T-helper 1 cell (primary cell): ENCODE data around the gene UBAP2.
A peak's percentile ranks its signal among the peaks of the same experiment; 100 is the strongest.

Experiments
- DNase-seq, 5 donors: peaks; one replicate each; pipeline ENCODE4 v3.0.0-alpha.2; 2012 to 2020
- total RNA-seq, 4 donors: gene quantifications; one replicate each; lab custom pipeline; 2026; lab: John Stamatoyannopoulos, UW

Gene UBAP2, protein sequence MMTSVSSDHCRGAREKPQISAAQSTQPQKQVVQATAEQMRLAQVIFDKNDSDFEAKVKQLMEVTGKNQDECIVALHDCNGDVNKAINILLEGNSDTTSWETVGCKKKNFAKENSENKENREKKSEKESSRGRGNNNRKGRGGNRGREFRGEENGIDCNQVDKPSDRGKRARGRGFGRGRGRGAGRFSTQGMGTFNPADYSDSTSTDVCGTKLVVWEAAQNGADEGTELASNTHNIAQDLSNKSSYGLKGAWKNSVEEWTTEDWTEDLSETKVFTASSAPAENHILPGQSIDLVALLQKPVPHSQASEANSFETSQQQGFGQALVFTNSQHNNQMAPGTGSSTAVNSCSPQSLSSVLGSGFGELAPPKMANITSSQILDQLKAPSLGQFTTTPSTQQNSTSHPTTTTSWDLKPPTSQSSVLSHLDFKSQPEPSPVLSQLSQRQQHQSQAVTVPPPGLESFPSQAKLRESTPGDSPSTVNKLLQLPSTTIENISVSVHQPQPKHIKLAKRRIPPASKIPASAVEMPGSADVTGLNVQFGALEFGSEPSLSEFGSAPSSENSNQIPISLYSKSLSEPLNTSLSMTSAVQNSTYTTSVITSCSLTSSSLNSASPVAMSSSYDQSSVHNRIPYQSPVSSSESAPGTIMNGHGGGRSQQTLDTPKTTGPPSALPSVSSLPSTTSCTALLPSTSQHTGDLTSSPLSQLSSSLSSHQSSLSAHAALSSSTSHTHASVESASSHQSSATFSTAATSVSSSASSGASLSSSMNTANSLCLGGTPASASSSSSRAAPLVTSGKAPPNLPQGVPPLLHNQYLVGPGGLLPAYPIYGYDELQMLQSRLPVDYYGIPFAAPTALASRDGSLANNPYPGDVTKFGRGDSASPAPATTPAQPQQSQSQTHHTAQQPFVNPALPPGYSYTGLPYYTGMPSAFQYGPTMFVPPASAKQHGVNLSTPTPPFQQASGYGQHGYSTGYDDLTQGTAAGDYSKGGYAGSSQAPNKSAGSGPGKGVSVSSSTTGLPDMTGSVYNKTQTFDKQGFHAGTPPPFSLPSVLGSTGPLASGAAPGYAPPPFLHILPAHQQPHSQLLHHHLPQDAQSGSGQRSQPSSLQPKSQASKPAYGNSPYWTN
- 52.2 to 67.7 (median 64.9) reads per million in 4 donors for total RNA-seq

DNA sequence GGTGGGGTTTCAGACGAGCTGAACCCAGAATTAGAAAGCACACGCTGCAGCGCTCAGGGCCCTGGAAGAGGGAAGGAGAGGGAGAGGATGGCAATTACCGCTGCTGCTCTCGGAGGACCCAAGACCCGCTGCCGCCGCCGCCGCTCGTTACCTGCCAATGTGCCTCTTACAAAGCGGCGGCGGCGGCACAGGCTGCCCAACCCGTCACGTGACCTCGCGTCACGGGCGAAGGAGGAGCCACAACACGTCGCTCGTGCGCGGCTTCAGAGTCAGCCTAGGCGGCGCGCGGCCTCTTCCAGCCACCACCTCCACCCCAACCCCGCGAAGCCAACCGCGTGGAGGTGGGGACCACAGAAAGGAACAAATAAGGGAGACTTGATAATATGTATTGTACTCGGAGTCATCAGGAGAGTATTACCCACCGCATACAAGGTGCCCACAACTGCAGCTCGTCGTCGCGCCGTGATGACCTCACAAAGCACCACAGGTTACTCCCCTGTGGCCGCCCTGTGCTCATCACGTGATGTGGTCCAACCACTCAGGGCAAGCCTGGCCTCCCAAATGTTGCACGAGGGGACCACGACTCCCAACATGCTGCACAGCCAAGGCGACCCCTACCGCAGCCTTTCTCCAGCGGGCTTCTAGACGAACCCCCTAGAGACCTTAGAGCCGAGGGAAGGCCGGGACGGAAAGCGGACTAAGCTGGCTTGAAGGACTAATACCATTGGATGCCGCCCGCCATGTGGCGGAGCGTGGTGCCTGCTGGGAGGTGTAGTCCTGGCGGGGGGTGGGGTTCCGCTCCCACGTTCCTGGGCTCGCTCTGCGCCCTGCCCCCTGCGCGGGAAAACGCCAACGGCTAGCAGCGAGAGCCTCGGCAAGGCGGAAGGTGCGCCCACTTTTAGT is at the start of gene UBAP2:
UBAP2 (minus strand) TSS at position 161 of the 903 bp plus-strand sequence. CDS start 31,739 bp downstream, outside the sequence.
- DNase-seq = peak; percentile 88 to 97 (median 95)

- DNase-seq = no peak
Observed at GRCh38 chr9:34098307-34098706, 49.6 kb upstream of the UBAP2 start.

DNA sequence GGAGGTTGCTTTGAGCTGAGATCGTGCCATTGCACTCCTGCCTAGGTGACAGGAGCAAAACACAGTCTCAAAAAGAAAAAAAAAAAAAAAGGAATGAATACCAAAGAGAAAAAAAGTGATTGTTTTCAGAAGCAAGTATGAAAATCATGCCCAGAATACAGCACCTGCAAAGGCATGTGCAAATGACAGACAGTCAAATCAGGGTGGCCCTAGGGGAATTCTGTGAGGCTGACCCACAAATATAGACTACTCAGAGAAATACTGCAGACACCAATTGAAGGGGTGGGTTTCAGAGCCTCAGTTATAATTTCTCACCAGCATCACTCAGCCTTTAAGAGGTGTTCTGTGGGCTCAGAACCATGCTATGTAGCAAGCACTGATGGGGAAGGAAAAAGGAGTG is 49.2 kb upstream of the UBAP2 start:
- no peak for DNase-seq

- no peak for DNase-seq
Observed at GRCh38 chr9:34096751-34097150, 48.1 kb upstream of the UBAP2 start.

DNA sequence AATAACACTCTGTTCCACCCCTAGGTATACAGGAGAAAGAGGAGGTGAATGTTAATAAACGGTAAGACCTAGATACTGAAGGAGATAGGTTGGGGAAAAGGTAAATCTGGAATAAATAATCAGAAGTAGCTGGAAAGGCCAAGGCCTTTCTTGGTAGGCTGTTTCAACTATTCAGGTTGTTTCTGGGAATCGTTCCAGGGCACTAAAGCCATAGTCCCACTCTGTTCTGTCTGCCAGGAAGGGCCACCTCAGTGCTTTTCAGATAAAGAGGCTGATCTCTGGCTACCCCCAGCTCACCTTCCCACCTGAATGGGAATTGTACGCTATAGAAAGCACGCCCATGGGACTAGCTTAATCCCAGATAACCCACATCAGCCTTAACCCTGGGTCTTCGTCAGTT is 44.9 kb upstream of the UBAP2 start:
- no peak for DNase-seq

DNA sequence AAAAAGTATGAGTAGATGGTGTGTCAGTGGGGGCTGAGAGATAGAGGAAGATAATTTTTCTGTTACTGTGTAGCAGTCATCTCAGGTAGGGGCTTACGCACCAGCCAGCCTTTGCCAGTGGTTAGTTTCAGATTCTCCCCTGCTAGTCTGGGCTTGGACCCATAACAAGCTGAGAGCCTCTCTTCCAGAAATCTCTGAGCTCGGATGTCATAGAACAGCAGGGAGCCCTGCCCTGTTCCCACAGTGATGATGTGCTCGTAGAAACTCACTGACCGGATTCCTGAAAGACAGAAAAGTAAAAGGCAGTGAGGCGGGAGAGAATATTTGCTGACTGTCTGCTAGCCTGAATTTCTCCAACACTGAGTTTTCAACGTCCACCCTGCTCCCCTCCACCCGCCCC is 40.6 kb upstream of the UBAP2 start:
- DNase-seq = no peak

DNA sequence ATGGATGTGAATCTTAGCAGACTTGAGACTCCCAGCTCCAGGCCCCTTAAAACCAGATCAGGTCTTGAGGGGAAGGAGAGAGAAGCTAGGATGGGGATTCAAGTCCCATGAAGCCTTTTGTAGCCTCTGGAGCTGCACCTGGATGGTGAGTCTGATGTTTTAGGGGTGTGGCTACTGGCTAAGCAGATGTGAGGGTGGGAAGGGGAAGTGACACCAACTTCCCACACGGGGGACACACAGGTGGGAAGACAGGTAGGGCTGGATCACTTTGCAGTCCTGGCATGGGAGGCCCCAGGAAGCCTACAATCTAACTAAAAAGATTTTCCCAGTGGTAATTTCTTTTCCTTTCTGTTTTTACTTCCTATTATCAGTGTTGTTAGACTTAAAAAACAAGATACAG is 38.7 kb upstream of the UBAP2 start:
- no peak for DNase-seq

DNA sequence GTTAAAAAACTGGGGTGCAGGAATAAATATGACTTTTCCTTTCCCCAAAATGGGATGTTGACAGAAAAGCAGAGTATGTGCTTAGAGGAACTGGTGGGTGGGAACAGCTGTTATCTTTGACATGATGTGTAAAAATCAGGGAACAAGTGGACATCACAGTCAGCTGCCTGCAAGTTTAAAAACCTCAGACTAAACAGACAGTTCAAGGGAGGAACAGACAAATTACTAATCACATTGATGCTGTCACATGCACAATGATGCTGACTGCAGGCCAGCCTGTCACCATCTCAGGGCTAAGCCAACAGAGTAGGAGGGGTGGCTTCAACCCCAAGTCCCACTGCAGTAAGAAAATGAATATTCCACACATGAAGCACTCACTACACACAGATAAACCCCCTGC is 38.2 kb upstream of the UBAP2 start:
- no peak for DNase-seq

- no peak for DNase-seq
Observed at GRCh38 chr9:34085581-34086500, 37.2 kb upstream of the UBAP2 start.

- DNase-seq = no peak
Observed at GRCh38 chr9:34084562-34084961, 35.9 kb upstream of the UBAP2 start.

DNA sequence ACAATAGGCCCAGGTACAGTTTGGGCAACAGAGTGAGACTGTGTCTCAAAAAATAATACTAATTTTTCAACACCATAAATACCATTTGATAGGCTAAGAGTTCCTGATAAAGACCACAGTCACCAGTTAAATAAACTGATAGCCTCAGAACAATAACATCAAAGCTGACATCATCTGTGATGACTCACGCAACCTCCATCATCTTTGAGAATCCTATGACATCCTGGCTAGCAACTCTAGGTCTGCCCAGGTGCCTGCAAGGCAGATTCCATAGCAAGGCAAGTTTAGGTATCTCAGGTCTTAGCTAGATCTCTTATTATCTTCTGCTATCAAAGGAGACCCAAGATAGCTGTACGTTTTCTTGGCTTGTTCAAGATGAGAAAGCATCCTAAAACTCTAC is 30.5 kb upstream of the UBAP2 start:
- DNase-seq = no peak

- DNase-seq = no peak
Observed at GRCh38 chr9:34072868-34073590, 24.3 kb upstream of the UBAP2 start.

- DNase-seq = no peak
Observed at GRCh38 chr9:34072410-34072809, 23.7 kb upstream of the UBAP2 start.

DNA sequence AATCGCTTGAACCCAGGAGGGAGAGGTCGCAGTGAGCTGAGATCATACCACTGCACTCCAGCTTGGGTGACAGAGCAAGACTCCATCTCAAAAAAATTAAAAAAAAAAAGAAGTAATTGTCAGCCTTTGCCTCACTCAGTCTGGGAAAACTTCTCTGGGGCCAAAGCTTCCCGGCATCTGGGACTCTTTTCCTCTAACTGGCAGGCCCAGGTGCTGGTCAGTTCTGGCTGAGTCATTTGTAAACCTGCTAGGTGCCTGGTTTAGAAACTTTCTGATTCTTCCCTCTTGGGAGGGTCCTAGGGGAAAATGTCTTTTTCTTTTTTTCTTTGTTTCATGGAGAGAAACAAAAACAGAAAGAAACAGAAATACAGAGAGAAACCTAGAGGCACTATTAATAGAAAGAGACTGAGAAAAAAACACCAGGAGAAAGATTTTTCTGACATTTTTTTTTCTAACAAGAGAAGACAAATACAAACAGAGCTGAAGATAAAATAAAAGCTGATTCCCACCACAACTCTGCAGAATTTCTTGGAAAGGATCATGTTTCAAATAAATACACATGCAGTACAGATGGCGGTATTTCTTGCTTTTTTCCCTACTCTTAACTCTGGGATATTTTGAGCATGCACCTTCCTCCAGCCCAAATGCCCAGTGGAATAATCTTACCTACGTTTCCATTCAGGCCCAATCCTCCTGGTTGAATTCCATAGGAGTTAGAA is 22.1 kb upstream of the UBAP2 start:
- no peak for DNase-seq

DNA sequence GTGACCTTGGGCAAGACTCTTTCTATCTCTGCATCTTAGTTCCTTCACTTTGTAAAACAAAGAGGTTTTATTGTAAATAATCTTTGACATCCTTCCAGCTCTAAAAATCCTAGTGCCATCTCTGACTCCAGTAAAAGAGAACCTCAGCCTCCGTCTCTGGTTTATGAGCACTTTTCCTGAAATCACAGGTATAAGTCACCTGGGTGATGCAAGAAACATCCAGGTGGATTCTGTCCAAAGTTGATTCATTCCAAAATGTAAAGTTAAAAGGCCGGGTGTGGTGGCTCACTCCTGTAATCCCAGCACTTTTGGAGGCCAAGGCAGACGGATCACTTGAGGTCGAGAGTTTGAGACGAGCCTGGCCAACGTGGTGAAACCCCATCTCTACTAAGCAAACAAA is 21.1 kb upstream of the UBAP2 start:
- no peak for DNase-seq

DNA sequence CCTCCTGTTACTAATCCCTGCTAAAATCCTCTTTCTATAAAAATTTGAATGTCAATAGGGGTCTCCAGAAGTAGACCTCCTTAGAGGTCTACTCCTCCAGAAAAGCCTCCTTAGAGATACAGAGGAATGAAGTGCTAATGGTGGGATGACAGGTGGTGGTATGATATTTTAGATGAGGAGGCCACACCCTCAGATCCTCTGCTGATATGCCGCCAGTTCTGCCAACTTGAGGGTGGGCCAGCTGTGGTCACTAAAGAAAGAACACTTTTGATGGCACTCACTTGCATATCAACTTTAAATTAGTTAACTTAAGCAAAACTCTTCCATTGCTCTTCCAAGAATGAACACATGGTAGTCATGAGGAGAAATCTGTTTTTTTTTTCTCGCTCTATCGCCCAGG is 16.9 kb upstream of the UBAP2 start:
- DNase-seq = no peak

DNA sequence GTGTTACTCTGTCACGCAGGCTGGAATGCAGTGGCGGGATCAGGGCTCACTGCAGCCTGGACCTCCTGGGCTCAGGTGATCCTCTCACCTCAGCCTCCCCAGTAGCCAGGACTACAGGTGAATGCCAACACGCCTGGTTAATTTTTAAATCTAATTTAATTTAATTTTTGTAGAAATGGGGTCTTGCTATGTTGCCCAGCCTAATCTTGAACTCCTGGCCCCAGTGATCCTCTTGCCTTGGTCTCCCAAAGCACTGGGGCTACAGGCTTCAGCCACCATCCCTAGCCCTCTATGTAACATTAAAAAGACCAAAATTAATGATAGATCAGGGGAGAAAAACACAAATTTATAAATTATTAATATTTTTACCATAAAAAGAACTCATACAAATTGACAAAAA is 11.3 kb upstream of the UBAP2 start:
- DNase-seq = no peak

DNA sequence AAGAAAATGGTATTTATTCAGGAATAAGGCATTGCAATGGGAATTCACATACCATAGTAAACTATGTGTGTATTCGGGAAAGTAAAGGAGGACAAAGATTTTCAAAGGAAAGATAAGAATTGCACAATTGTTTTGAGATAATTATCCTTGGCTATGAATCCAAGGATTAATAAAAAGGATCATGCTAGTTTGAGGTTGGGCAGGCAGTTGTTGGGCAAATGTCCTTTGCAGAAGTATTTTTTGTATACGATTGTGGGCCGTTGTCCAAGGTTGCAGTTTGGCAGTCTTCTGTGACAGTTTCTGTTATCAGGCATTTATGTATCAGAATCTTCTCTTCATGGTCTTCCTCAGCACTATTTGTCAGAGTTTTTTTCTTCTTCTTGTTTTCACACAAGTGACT is 10.6 kb upstream of the UBAP2 start:
- no peak for DNase-seq

- no peak for DNase-seq
Observed at GRCh38 chr9:34049630-34050384, 1.1 kb upstream of the UBAP2 start.
